CD4-positive, alpha-beta T cell (primary cell): Measurements from ENCODE around the gene GJA10. TPM values are rescaled to one million over a fixed set of nuclear protein-coding genes. Genes with fewer than 3 reads are reported as not detected.

Experiments
- ATAC-seq: fragments of 200-7000 bp; cut with Tn5 transposase; one replicate; pipeline ENCODE4 v1.10.0; 2022; ENCODE audit warnings: mild to moderate bottlenecking; ENCODE audit not compliant: poor library complexity
- CTCF ChIA-PET: fragments of 350-600 bp; sonication (Branson Sonifier 250); formaldehyde crosslinking; loops from one replicate; lab custom pipeline; 2021; ENCODE audit warnings: antibody characterized with exemption, inconsistent platforms; lab: Charles Lee
- POLR2A ChIA-PET: fragments of 350-600 bp; sonication (Branson Sonifier 250); formaldehyde crosslinking; loops from one replicate; lab custom pipeline; 2021; ENCODE audit warnings: antibody characterized with exemption, inconsistent platforms; lab: Charles Lee
- DNase-seq, 14 experiments: peaks; one replicate each; pipeline ENCODE4 v3.0.0-alpha.2; 2013 to 2020; ENCODE audit warnings: mixed read lengths in 2 of 14
- H3K27ac ChIP-seq, 2 donors: one replicate each; pipeline versions ENCODE4 v1.5.1 to v1.7.0; 2013; ENCODE audit warnings: low read length in 2 of 2, low read depth in 1 of 2, mild to moderate bottlenecking in 1 of 2
- H3K27me3 ChIP-seq, 2 experiments: 1 replicate in 1 of 2; 2 replicates in 1 of 2; pipeline versions ENCODE4 v1.6.1 to v1.7.0; 2013; ENCODE audit warnings: low read length in 2 of 2, control low read depth in 1 of 2, mild to moderate bottlenecking in 1 of 2, moderate library complexity in 1 of 2; ENCODE audit not compliant: insufficient read depth in 2 of 2, control insufficient read depth in 1 of 2
- H3K36me3 ChIP-seq: one replicate; pipeline ENCODE4 v1.6.1; 2013; ENCODE audit warnings: low read length, control low read depth; ENCODE audit not compliant: insufficient read depth
- H3K4me1 ChIP-seq: one replicate; pipeline ENCODE4 v1.6.1; 2013; ENCODE audit warnings: low read length, control low read depth; ENCODE audit not compliant: insufficient read depth
- H3K4me3 ChIP-seq: one replicate; pipeline ENCODE4 v1.5.1; 2013; ENCODE audit warnings: mild to moderate bottlenecking, low read length, moderate library complexity
- H3K9me3 ChIP-seq, 2 experiments: 1 replicate in 1 of 2; 2 replicates in 1 of 2; pipeline versions ENCODE4 v1.6.1 to v1.7.0; 2013; ENCODE audit warnings: low read length in 2 of 2, mild to moderate bottlenecking in 2 of 2, control low read depth in 1 of 2, moderate library complexity in 1 of 2; ENCODE audit not compliant: control insufficient read depth in 1 of 2, insufficient read depth in 1 of 2
- H3K27ac Mint-ChIP-seq: one replicate; pipeline ENCODE4 v1.8.0; 2020; ENCODE audit warnings: mixed read lengths
- H3K27me3 Mint-ChIP-seq: one replicate; pipeline ENCODE4 v1.8.0; 2021; ENCODE audit warnings: mixed read lengths
- H3K36me3 Mint-ChIP-seq: one replicate; pipeline ENCODE4 v1.8.0; 2021; ENCODE audit warnings: low read depth, mixed read lengths
- H3K4me1 Mint-ChIP-seq: one replicate; pipeline ENCODE4 v1.8.0; 2021; ENCODE audit warnings: low read depth, mixed read lengths
- H3K4me3 Mint-ChIP-seq: one replicate; pipeline ENCODE4 v1.8.0; 2020; ENCODE audit warnings: mild to moderate bottlenecking, mixed read lengths
- H3K9me3 Mint-ChIP-seq: one replicate; pipeline ENCODE4 v1.8.0; 2020; ENCODE audit warnings: mixed read lengths
- CTCF ChIP-seq: fragments of 200-600 bp; IDR thresholded peaks from one replicate; pipeline ENCODE4 v1.8.0; 2022; ENCODE audit warnings: antibody characterized with exemption, mild to moderate bottlenecking
- intact Hi-C, 2 experiments: fragments of 100-400 bp; cut with DNase I in 1 of 2; cut with micrococcal nuclease in 1 of 2; formaldehyde crosslinking; loops; one replicate each; pipeline versions ENCODE4 v1.15.1 to v1.9.0; 2023 to 2025; cut with DNase I, micrococcal nuclease
- total RNA-seq, 174 experiments: library from RNA in 2 of 174; stranded (reverse) in 2 of 174; gene quantifications; one replicate each; pipeline ENCODE4 v1.2.3 and lab custom pipeline; 2021 to 2026

GJA10 gene
- total RNA-seq, 2 experiments from 2014 or later: not detected

DNA sequence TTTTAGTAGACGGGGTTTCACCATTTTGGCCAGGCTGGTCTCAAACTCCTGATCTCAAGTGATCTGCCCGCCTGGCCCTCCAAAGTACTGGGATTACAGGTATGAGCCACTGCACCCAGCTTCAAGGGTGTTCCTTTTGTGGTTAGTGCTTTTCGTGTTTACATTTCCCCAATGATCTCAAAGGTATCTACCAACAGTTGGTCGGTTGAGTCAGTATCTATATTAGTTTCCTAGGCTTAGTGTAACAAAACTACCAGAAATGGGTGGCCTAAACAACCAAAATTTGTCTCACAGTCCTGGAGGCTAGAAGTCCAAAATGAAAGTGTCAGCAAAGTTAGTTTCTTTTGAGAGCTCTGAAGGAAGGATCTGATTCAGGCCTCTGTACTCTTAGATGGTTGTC is 34.5 kb upstream of the GJA10 start:
- peaks cover 81% of the 10 kb centered on the region for H3K36me3 Mint-ChIP-seq
- ATAC-seq: no peak
- no peaks in the 10 kb centered on the region for H3K9me3 ChIP-seq
- peak in 1 of 14 experiments; percentile 4 for DNase-seq
- H3K27me3 ChIP-seq: no peaks in the 10 kb centered on the region
- H3K9me3 Mint-ChIP-seq: no peaks in the 10 kb centered on the region
- H3K27me3 Mint-ChIP-seq: no peaks in the 10 kb centered on the region
- peak overlapping the region; percentile 10 for H3K27ac Mint-ChIP-seq
- CTCF ChIA-PET: interaction anchor here (1.3 kb wide), 1 partner anchor 66 kb away, joined by 3 read pairs; no protein-coding TSS in a partner anchor
- H3K4me1 ChIP-seq: no peaks in the 10 kb centered on the region
- peaks cover 80% of the 10 kb centered on the region for H3K36me3 ChIP-seq
- H3K4me1 Mint-ChIP-seq: peaks cover 6% of the 10 kb centered on the region
- no peak overlapping the region for H3K4me3 ChIP-seq
- no peak overlapping the region for H3K4me3 Mint-ChIP-seq
- POLR2A ChIA-PET: interaction anchor here (0.5 kb wide), 1 partner anchor 18 kb away, joined by 3 read pairs; no protein-coding TSS in a partner anchor
- intact Hi-C loops: no loop called here
- H3K27ac ChIP-seq: no peak overlapping the region
- no peak for TF ChIP-seq CTCF

DNA sequence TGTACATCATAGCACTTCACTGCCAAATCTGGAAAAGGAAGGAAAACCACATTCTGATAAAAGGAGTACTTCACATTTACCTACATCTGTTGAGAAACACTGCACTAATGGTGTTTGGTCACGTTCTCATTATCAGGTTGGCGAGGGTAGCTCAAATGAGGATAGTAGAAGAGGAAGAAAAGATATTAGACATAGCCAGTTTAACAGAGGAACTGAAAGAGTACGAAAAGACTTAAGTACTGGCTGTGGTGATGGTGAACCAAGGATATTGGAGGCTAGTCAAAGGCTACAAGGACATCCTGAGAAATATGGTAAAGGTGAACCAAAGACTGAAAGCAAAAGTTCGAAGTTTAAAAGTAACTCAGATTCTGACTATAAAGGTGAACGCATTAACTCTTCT is 32.0 kb upstream of the GJA10 start:
- peaks cover 76% of the 10 kb centered on the region for H3K36me3 ChIP-seq
- ATAC-seq: no peak
- H3K9me3 Mint-ChIP-seq: no peaks in the 10 kb centered on the region

DNA sequence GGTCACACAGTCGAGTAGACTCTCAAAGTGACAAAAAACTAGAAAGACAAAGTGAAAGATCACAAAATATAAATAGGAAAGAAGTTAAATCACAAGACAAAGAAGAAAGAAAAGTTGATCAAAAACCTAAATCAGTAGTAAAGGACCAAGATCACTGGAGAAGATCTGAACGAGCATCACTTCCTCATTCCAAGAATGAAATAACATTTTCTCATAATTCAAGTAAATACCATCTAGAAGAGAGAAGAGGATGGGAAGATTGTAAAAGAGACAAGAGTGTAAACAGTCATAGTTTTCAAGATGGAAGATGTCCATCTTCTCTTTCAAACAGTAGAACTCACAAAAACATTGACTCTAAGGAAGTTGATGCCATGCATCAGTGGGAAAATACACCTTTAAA is 31.6 kb upstream of the GJA10 start:
- no peaks in the 10 kb centered on the region for H3K27me3 Mint-ChIP-seq
- no peaks in the 10 kb centered on the region for H3K27me3 ChIP-seq
- no peak for TF ChIP-seq CTCF
- ATAC-seq (no peak), DNase-seq (no peak)
- no peak overlapping the region for H3K4me3 ChIP-seq
- intact Hi-C loops: no loop called here
- H3K9me3 ChIP-seq: peaks cover 0 to 6% of the 10 kb centered on the region in 2 experiments
- H3K4me1 Mint-ChIP-seq: peaks cover 6% of the 10 kb centered on the region
- H3K36me3 Mint-ChIP-seq: peaks cover 78% of the 10 kb centered on the region
- H3K4me1 ChIP-seq: no peaks in the 10 kb centered on the region
- no peak overlapping the region for H3K4me3 Mint-ChIP-seq
- no peaks in the 10 kb centered on the region for H3K9me3 Mint-ChIP-seq
- H3K27ac ChIP-seq: no peak overlapping the region
- POLR2A ChIA-PET: interaction anchor here (1.5 kb wide), 1 partner anchor 16 kb away, joined by 3 read pairs; no protein-coding TSS in a partner anchor
- H3K27ac Mint-ChIP-seq: no peak overlapping the region
- CTCF ChIA-PET: no interaction called here
- H3K36me3 ChIP-seq: peaks cover 75% of the 10 kb centered on the region

More for the DNA sequence above, 32.0 kb upstream of the GJA10 start:
- no peak overlapping the region for H3K4me3 Mint-ChIP-seq
- peaks cover 0 to 6% of the 10 kb centered on the region in 2 experiments for H3K9me3 ChIP-seq
- ChIA-PET CTCF (no interaction called here), POLR2A (no interaction called here)
- H3K27ac ChIP-seq: no peak overlapping the region
- no peak for DNase-seq
- H3K27me3 ChIP-seq: no peaks in the 10 kb centered on the region
- H3K27me3 Mint-ChIP-seq: no peaks in the 10 kb centered on the region
- no peaks in the 10 kb centered on the region for H3K4me1 ChIP-seq
- peaks cover 74% of the 10 kb centered on the region for H3K36me3 Mint-ChIP-seq
- TF ChIP-seq CTCF: no peak
- no peak overlapping the region for H3K4me3 ChIP-seq
- peaks cover 6% of the 10 kb centered on the region for H3K4me1 Mint-ChIP-seq
- intact Hi-C loops: no loop called here
- no peak overlapping the region for H3K27ac Mint-ChIP-seq
